Lung (tissue), 12 donors: ENCODE data around the gene CNTN5. TPM values are rescaled to one million over a fixed set of nuclear protein-coding genes. Genes with fewer than 3 reads are reported as not detected.

Experiments
- ATAC-seq: fragments of 200-7000 bp; cut with Tn5 transposase; one replicate; pipeline ENCODE4 v1.9.1; 2020; ENCODE audit warnings: moderate number of reproducible peaks; ENCODE audit not compliant: insufficient read depth, low FRiP score
- DNase-seq, 3 donors: peaks; one replicate each; pipeline ENCODE4 v3.0.0-alpha.2; 2013 to 2017
- H3K27ac ChIP-seq, 2 donors: one replicate each; pipeline ENCODE4 v1.5.1; 2013; ENCODE audit warnings: mild to moderate bottlenecking in 2 of 2, moderate library complexity in 2 of 2, control low read depth in 1 of 2, inconsistent platforms in 1 of 2, low read depth in 1 of 2, low read length in 1 of 2
- H3K27me3 ChIP-seq, 3 donors: one replicate each; pipeline ENCODE4 v1.5.1; 2013; ENCODE audit warnings: low read length in 2 of 3; ENCODE audit not compliant: control insufficient read depth in 3 of 3, insufficient read depth in 3 of 3
- H3K36me3 ChIP-seq, 4 donors: one replicate each; pipeline ENCODE4 v1.5.1; 2013; ENCODE audit warnings: low read length in 4 of 4, mild to moderate bottlenecking in 1 of 4, moderate library complexity in 1 of 4; ENCODE audit not compliant: control insufficient read depth in 4 of 4, insufficient read depth in 4 of 4
- H3K4me1 ChIP-seq, 5 donors: one replicate each; pipeline ENCODE4 v1.5.1; 2013; ENCODE audit warnings: low read length in 5 of 5, mild to moderate bottlenecking in 2 of 5, moderate library complexity in 1 of 5; ENCODE audit not compliant: control insufficient read depth in 5 of 5, insufficient read depth in 5 of 5
- H3K4me3 ChIP-seq: one replicate; pipeline ENCODE4 v1.5.1; 2013; ENCODE audit warnings: mild to moderate bottlenecking, control low read depth, moderate library complexity
- H3K9ac ChIP-seq, 2 donors: one replicate each; pipeline ENCODE4 v1.5.1; 2013; ENCODE audit warnings: low read length in 2 of 2, control low read depth in 1 of 2; ENCODE audit not compliant: insufficient read depth in 1 of 2
- H3K9me3 ChIP-seq, 4 donors: one replicate each; pipeline ENCODE4 v1.5.1; 2013; ENCODE audit warnings: low read length in 3 of 4, mild to moderate bottlenecking in 1 of 4, moderate library complexity in 1 of 4; ENCODE audit not compliant: control insufficient read depth in 4 of 4, insufficient read depth in 3 of 4
- WGBS, 2 donors: extraction: QIAGEN DNeasy Blood & Tissue Kit; methylation state at CpG; one replicate each; pipeline ENCODE4 v1.1.7; 2013; 5-methylcytosine and 5-hydroxymethylcytosine counted together
- polyA plus RNA-seq, 2 donors: library from polyadenylated mRNA; stranded (reverse); fragments of 200-250 nt; gene quantifications; one replicate each; pipeline ENCODE4 v1.2.1, GENCODE V29; 2013
- total RNA-seq, 2 donors: library from RNA; depleted of rRNA in 1 of 2; stranded (reverse); fragments of >200 nt in 1 of 2; gene quantifications; one replicate each; pipeline ENCODE4 v1.2.1, GENCODE V29; 2014 to 2021
- TF ChIP-seq, protein P1 (sequence below): IDR thresholded peaks from 2 replicates; pipeline ENCODE4 v1.5.1; 2012; ENCODE audit warnings: mild to moderate bottlenecking; ENCODE audit errors: control extremely low read depth, extremely low read depth
- donor health status: control.
- donor health status: control.
- donor health status: Bipolar disorder and iron deficiency.
- donor health status: healthy.
- donor health status: DM: yes; HTN: yes; CAD: no.

The CNTN5 gene
- total and polyA plus RNA-seq, 4 donors, result 0.10 to 0.80 (median 0.44) TPM

DNA sequence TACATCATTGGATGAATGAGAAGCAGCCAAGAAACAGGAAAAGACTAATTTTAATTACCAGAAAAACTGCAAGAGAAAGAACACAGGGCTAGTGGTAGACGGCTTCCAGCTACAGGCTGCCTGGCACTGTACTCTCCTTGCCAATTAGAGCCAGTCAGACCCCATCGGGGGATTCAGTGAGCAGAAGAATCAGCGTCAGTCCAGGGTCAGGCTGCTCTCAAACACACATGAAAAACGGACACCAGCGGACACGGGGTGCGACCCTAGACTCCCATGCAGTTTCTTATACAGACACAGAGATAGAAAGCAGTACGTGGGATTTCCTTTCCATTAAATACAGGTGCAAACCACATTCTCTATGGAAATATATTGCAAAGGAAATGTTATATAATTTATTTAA lies 1.1 kb upstream of the CNTN5 start:
- TF ChIP-seq, protein P1, sequence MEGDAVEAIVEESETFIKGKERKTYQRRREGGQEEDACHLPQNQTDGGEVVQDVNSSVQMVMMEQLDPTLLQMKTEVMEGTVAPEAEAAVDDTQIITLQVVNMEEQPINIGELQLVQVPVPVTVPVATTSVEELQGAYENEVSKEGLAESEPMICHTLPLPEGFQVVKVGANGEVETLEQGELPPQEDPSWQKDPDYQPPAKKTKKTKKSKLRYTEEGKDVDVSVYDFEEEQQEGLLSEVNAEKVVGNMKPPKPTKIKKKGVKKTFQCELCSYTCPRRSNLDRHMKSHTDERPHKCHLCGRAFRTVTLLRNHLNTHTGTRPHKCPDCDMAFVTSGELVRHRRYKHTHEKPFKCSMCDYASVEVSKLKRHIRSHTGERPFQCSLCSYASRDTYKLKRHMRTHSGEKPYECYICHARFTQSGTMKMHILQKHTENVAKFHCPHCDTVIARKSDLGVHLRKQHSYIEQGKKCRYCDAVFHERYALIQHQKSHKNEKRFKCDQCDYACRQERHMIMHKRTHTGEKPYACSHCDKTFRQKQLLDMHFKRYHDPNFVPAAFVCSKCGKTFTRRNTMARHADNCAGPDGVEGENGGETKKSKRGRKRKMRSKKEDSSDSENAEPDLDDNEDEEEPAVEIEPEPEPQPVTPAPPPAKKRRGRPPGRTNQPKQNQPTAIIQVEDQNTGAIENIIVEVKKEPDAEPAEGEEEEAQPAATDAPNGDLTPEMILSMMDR, result no peak
- H3K4me3 ChIP-seq, result no peak overlapping the region
- WGBS, 2 donors, result 54 to 69% methylated on average over 8 of the region's 8 CpGs
- no peak overlapping the region for H3K9ac ChIP-seq
- peaks cover 0 to 1% (median 0%) of the 10 kb centered on the region in 4 donors for H3K9me3 ChIP-seq
- no peaks in the 10 kb centered on the region for H3K36me3 ChIP-seq
- H3K27ac ChIP-seq, result no peak overlapping the region
- H3K27me3 ChIP-seq, result peaks cover 0 to 40% (median 13%) of the 10 kb centered on the region in 3 donors
- H3K4me1 ChIP-seq, result peaks cover 0 to 9% (median 0%) of the 10 kb centered on the region in 5 donors
- no peak for ATAC-seq
- no peak for DNase-seq

DNA sequence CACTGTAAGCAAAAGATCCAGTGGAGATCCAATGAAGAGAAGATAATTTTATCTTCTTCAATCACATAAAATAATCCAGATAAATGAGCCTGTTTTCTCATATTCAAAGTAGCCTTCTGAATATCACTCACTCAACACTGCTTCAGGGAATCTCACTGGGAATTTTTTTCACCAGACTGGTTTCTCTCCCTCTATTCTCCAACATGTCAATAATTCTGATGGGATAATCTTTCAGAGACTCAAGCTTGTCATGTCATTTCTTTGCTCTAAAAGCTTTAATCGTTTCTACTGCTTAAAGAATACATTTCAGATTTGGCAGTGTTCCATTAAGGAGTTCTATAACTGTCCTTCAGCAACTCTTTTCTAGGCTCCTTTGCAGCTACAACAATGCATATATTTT lies 16.3 kb downstream of the CNTN5 start:
- DNase-seq (no peak), ATAC-seq (no peak)
- Histone ChIP-seq H3K4me3 (no peak overlapping the region), H3K9me3 (no peaks in the 10 kb centered on the region), H3K27ac (no peak overlapping the region), H3K27me3 (no peaks in the 10 kb centered on the region), H3K36me3 (no peaks in the 10 kb centered on the region), H3K4me1 (no peaks in the 10 kb centered on the region), H3K9ac (no peak overlapping the region)
- TF ChIP-seq, protein P1, result no peak
- 69 to 70% methylated on average over 1 of the region's 1 CpG for WGBS, 2 donors

DNA sequence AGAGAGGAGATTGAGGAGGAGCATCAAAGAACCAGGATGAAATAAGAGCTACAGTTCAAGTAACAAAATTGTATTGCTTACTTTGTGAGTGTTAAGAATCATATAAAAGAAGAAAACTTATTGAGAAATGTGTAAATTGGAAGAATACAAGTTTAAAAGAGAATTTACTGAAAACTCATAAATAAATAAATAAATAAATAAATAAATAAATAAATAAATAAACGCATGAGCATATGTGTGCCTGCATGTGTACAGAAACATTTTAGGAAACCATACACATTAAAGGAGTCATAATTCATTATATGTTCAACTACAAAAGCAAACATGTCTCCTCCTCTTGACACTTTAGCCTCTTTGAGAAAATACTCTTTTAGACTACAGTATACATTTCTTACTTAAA lies 42.6 kb downstream of the CNTN5 start:
- Histone ChIP-seq H3K9ac (no peak overlapping the region), H3K9me3 (no peaks in the 10 kb centered on the region), H3K4me3 (no peak overlapping the region), H3K4me1 (no peaks in the 10 kb centered on the region), H3K27me3 (no peaks in the 10 kb centered on the region), H3K36me3 (no peaks in the 10 kb centered on the region), H3K27ac (no peak overlapping the region)
- TF ChIP-seq, protein P1, result no peak
- WGBS, 2 donors, result 74 to 87% methylated on average over 1 of the region's 1 CpG
- ATAC-seq (no peak), DNase-seq (no peak)

DNA sequence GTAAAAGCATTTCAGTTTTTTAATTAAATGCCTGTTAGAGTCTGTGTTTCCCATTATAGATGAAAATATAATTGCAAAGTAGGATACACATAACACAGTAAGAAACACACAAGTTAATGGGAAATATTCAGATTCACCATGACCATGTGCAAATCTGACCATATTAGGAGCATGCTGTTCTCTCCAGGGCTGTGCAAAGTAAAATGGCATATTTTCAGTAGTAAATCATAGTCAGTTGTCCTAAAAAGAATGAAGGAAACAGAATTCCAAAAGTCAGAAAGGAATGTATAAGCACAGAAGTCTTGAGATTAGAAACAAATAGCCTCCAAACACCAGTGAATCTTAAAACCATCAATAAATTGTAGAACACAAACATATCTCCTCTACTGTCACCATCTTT lies 44.4 kb downstream of the CNTN5 start:
- no peak for ATAC-seq
- DNase-seq, result no peak
- Histone ChIP-seq H3K4me3 (no peak overlapping the region), H3K9ac (no peak overlapping the region), H3K9me3 (no peaks in the 10 kb centered on the region), H3K27ac (no peak overlapping the region), H3K4me1 (no peaks in the 10 kb centered on the region), H3K27me3 (no peaks in the 10 kb centered on the region), H3K36me3 (no peaks in the 10 kb centered on the region)
- TF ChIP-seq, protein P1, result no peak
